ENCODE measurements around the gene GPR39. TPM values are rescaled to one million over a fixed set of nuclear protein-coding genes. Genes with fewer than 3 reads are reported as not detected.

Gene GPR39
- total RNA-seq, 1 experiment from 2014 or later, result 0.50 TPM

- Histone ChIP-seq H4K5ac (ENCODE audit: insufficient read length, low read depth, low read length) (no peak overlapping the region), H3K79me2 (ENCODE audit: insufficient read depth, low read length) (no peaks in the 10 kb centered on the region), H3K4me1 (ENCODE audit: insufficient read depth, low read length) (no peaks in the 10 kb centered on the region), H3K4ac (ENCODE audit: low read depth, low read length) (no peak overlapping the region), H3K27ac (ENCODE audit: insufficient read length, low read depth, low read length) (no peak overlapping the region), H2BK120ac (ENCODE audit: low read depth, low read length, poor library complexity, severe bottlenecking) (no peak overlapping the region), H3K27me3 (ENCODE audit: insufficient read depth, low read length) (no peaks in the 10 kb centered on the region), H4K8ac (replicated peaks; ENCODE audit: insufficient read length, low read depth, low read length) (no peak overlapping the region), H3K79me1 (ENCODE audit: insufficient read depth, low read depth, low read length, poor library complexity, severe bottlenecking) (no peaks in the 10 kb centered on the region), H2BK20ac (ENCODE audit: low read depth, low read length, poor library complexity, severe bottlenecking) (no peak overlapping the region), H3K23me2 (ENCODE audit: insufficient read length, low read depth, low read length, poor library complexity, severe bottlenecking) (no peaks in the 10 kb centered on the region), H3K23ac (ENCODE audit: insufficient read length, low read depth, low read length) (no peak overlapping the region), H3K14ac (ENCODE audit: insufficient read depth, low read length) (no peak overlapping the region), H3K9me3 (ENCODE audit: control insufficient read depth, low read depth, low read length) (no peaks in the 10 kb centered on the region), H2BK5ac (ENCODE audit: insufficient read length, low read length) (no peak overlapping the region), H2AFZ (ENCODE audit: low read length) (no peak overlapping the region), H3K18ac (ENCODE audit: insufficient read length, low read depth, low read length) (no peak overlapping the region), H3K9ac (ENCODE audit: extremely low read depth, insufficient read length, low read length) (no peak overlapping the region), H3K4me2 (ENCODE audit: insufficient read depth, insufficient read length, low read length) (no peak overlapping the region), H2BK12ac (ENCODE audit: insufficient read length, low read depth, low read length) (no peak overlapping the region), H2BK15ac (ENCODE audit: low read depth, low read length) (no peak overlapping the region), H3K56ac (ENCODE audit: insufficient read length, low read depth, low read length) (no peak overlapping the region), H3T11ph (ENCODE audit: low read length) (no peak overlapping the region), H4K20me1 (ENCODE audit: control insufficient read depth, insufficient read depth, insufficient read length) (no peaks in the 10 kb centered on the region), H4K91ac (ENCODE audit: insufficient read length, low read depth, low read length) (no peak overlapping the region), H2AK5ac (ENCODE audit: insufficient read length, low read length) (no peak overlapping the region)
- DNase-seq, result no peak
- H3K4me1 Mint-ChIP-seq, result peaks cover 0 to 10% of the 10 kb centered on the region in 2 experiments; a peak in 2 of 4 replicates
- peaks cover 11 to 25% of the 10 kb centered on the region in 2 experiments for H3K9me3 Mint-ChIP-seq
- no peak overlapping the region for H3K4me3 Mint-ChIP-seq
- TF ChIP-seq, protein P1, sequence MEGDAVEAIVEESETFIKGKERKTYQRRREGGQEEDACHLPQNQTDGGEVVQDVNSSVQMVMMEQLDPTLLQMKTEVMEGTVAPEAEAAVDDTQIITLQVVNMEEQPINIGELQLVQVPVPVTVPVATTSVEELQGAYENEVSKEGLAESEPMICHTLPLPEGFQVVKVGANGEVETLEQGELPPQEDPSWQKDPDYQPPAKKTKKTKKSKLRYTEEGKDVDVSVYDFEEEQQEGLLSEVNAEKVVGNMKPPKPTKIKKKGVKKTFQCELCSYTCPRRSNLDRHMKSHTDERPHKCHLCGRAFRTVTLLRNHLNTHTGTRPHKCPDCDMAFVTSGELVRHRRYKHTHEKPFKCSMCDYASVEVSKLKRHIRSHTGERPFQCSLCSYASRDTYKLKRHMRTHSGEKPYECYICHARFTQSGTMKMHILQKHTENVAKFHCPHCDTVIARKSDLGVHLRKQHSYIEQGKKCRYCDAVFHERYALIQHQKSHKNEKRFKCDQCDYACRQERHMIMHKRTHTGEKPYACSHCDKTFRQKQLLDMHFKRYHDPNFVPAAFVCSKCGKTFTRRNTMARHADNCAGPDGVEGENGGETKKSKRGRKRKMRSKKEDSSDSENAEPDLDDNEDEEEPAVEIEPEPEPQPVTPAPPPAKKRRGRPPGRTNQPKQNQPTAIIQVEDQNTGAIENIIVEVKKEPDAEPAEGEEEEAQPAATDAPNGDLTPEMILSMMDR (conservative IDR thresholded peaks at IDR 0.05), result no peak
- H3K27ac Mint-ChIP-seq, result no peak overlapping the region
- WGBS (ENCODE audit: extremely low coverage, insufficient read length, low lambda C conversion rate), result no CpG with 5 or more reads among the region's 1 CpG
- H3K27me3 Mint-ChIP-seq (ENCODE audit: low read depth), result peaks cover 2% of the 10 kb centered on the region; the same call in 1 of the 2 replicates
- peaks cover 7 to 22% (median 8%) of the 10 kb centered on the region in 3 experiments; a peak in 6 of 7 replicates for H3K36me3 Mint-ChIP-seq (ENCODE audit: insufficient read depth in 1 of 3, low read depth in 3 of 3)
These were observed 41.6 kb upstream of the GPR39 start for GRCh38 chr2:132374961-132375360.

Data from H9 (cell line).